NCI-H128 (cell line): ENCODE data around the gene TMEM54.

Source experiments
- DNase-seq: peaks from one replicate; lab custom pipeline; 2025; ENCODE audit not compliant: unreplicated experiment; lab: John Stamatoyannopoulos, UW

The TMEM54 gene

GRCh38 chr1:32900956-32901822, at the start of gene TMEM54:
Gene TMEM54, minus strand, starts transcription at chr1:32901389. Its CDS starts 151 bp downstream, at chr1:32901238.
- no peak for DNase-seq

DNA sequence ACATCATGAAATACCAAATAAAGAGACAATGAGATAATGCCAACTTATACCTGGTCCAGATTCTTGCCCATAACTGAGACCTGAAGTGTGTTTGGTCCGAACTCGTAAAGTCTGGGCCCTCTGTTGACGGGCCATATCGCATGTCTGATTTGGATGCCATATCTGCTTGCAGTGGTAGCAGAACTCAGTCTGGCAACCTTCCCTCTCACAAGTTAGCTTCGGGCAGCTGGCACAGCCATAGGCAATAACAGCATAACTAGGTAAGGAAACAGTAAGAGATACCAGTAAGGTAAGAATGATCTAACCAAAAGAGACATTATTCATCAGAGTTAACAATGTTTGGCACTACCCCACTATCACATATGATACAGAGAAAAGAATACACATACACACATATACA, 48.3 kb upstream of the TMEM54 start:
- no peak for DNase-seq

DNA sequence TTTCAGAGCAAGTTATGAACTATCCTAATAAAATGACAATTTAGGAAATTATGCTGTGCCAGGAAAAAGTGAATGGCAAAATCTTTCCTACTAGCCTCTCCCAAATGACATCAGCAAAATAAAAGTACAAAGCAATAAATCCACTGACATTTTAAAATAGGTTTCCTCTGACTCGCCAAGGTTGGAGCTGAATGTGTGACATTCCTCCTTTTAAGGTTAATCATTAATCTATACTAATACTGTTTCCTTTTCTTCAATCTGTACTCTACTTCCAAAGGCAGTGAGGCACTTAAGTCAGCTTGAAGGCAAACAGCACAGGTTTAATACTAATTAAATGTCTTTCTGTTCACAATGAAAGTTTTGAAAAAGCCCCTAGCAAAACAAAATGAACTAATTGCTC, 47.7 kb upstream of the TMEM54 start:
- no peak for DNase-seq

DNA sequence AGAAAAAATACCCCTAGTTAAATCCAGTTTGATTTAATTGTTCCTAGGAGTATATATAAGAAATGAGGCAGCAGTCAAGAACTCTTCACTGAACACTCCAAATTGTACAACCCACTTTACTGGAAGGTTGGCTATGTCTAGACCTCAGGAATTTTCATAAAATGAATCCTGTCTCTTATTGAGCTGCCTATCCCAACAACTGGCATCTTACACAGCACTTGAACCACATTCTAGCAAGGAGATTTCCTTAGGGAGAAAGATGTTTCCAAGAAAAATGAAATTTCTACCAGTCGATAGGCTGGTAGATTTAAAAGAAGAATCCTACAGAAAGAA, 47.2 kb upstream of the TMEM54 start:
- no peak for DNase-seq

GRCh38 chr1:32947669-32948389, 46.6 kb upstream of the TMEM54 start:
- no peak for DNase-seq

DNA sequence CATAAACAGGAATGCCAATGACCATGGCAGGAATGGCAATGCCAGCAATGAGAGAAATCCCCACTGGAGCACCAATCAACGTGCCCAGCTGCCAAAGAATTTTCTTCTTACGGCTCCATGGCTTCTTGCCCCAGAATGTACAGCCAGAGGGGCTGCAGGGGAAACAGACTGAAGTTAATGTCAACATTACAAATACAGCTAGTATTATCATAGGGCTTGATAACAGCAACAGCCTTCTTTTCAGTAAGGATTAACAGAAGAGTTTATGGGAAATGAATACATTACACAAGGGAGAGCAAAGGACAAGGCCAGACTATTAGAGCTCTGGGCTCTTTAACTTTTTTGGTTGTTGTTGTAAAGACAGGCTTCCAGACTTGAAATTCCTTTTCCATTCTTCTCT, 45.2 kb upstream of the TMEM54 start:
- no peak for DNase-seq

DNA sequence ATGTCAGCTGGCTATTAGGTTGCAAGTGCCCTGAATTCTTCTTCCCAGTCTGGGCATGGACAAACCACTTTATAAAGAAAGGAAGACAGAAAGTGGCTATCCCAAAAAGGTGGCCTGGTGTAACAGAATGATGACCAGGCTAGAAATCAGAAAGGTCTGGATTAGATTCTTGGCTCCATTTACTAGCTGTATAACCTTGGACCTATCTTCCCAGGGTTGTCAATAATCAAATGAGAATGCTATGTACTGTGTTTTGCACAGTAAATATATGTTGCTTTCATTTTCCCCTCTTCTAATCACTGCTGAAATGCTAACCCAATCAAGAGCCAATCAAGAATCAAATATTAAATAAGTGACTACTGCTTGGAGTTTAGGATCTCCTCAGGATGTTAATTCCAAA, 43.0 kb upstream of the TMEM54 start:
- no peak for DNase-seq

- DNase-seq = no peak
Observed at GRCh38 chr1:32939655-32940371, 38.6 kb upstream of the TMEM54 start.

- DNase-seq = no peak
Observed at GRCh38 chr1:32937061-32937460, 35.9 kb upstream of the TMEM54 start.

DNA sequence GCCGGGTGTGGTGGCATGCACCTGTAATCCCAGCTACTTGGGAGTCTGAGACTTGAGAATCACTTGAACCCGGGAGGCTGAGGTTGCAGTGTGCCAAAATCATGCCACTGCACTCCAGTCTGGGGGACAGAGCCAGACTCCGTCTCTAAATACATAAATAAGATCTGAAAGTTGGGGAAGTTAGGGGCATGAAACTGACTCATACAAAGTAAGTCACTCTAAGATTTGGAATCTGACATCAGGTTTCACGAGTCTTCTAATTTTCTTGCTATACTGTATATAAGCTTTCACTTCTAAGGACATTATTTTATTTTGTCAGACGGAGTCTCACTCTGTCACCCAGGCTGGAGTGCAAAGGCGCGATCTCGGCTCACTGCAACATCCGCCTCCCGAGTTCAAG, 33.3 kb upstream of the TMEM54 start:
- DNase-seq = no peak

DNA sequence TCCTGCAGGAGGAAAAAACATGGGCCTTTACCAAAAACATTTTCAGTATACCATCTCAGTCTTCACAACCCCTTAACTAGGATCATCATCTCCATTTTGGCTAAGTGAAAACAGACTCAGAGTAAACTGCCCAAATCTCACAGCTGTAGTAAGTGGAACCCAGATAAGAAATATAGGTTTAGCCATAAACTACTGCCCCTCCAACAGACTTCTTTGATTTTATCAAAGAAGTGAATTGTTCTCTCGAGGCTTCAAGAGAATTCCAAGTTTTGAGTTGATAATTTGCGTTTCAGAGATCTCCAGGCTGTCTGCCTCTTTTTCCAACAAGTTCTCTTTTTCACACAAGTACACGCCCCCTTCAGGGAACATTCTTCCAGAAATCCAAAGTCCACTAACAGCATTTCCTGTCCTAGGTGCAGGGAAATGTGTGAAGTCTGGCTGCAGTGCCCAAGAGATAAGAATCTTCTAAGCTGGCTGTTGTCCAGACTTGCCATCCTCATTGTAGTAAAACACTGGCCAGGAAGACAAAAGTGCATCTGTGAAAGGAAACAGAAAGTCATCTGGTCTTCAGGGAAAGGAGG, 32.6 kb upstream of the TMEM54 start:
- no peak for DNase-seq

GRCh38 chr1:32931760-32932159, 30.6 kb upstream of the TMEM54 start:
- DNase-seq = no peak

DNA sequence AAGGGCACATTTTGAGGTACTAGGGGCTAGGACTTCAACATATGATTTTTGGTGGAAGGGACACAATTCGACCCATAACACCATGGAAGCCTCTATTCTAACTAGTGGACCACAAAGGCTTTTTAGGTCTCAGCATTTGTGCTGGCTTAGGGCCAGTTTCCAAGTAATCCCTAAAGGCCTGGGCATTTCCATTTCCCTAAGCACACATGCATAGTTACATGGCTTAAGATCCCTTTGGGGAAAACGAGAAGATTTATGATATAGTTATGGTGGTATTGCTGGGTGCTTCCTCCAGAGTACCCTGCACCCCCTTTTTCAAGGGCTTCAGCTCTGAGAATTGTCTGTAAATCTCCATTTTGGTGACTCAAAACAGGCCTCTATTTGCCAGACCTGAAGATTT, 28.2 kb upstream of the TMEM54 start:
- DNase-seq = no peak

DNA sequence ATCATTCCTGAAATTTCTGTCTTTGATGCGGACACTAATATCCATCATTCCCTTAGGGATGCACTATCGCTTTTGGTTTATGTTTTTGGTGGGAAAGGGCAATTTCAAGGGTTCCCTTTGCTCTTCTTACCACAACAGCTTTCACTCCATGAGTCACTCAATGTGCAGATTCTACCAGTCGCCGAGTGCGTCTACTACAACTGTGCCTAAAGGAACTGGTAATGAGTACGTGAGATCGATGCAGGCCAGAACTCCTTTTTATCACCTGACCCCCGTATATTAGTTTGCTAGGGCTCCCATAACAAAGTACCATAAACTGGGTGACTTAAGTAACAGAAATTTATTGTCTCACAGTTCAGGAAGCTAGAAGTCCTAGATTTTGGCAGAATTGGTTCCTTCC, 27.5 kb upstream of the TMEM54 start:
- no peak for DNase-seq

- DNase-seq = no peak
Observed at GRCh38 chr1:32928285-32928684, 27.1 kb upstream of the TMEM54 start.

DNA sequence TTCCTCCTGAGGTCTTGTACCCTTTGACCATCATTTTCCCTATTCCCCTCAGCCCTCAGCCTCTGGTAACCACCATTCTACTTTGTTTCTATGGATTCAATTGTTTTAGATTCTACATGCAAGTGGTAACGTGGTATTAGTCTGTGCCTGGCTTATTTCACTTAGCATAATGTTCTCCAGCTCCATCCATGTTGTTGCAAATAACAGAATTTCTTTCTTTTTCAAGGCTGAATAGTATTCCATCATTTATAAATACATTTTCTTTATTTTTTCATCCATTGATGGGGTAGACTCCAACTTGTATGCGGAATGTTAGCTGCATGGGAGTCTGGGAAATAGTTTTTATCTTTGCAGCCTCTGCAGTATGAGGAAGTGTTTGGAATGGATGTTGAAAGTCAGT, 26.3 kb upstream of the TMEM54 start:
- DNase-seq = no peak

GRCh38 chr1:32926562-32926961, 25.4 kb upstream of the TMEM54 start:
- DNase-seq = no peak

GRCh38 chr1:32925403-32926162, 24.4 kb upstream of the TMEM54 start:
- no peak for DNase-seq

DNA sequence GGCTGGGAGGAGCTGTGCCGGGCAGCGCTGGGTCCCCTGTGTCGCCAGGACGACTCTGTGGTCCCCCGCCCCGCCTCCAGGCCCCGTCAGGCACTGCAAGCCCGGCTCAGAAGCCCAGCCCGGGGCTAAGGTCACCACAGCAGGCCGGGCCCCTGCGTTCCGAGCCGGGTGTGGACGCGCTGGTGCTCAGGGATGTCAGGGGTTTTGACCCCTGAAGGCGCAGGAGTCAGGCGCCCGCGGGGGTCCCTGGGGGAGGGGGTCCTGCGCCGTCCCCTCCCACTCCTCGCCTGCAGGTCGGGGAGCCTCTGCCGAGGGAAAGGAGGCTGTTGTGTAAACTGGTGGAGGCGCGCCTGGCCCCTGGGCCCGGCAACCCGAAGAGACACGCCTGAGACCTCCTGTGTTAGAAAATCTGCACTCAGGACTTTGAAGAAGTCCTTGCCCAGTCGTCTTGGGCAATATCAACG, 23.7 kb upstream of the TMEM54 start:
- no peak for DNase-seq

DNA sequence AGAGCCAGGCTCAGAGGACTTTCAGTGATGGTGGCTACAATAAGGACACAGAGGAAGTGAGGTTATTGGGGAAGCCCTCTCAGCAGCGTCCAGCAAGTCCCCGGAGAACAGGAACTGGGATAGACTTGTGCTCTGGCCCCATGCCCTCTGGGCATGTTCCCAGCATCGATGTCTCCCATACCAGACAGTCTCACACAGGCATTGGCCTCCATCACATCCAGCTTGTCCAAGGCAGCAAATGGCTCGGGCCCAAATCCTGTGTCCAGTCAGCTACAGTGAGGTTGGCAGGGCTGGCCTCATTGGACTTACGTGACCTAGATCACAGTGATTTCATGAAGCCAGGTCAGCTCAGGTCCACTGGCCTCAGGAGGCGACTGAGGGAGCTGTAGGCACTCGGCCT, 19.6 kb upstream of the TMEM54 start:
- no peak for DNase-seq
